Muscle of back (tissue), 11 donors: ENCODE data around the gene PCDHGA1. TPM values are rescaled to one million over a fixed set of nuclear protein-coding genes. Genes with fewer than 3 reads are reported as not detected.
A peak's percentile ranks its signal among the peaks of the same experiment; 100 is the strongest.

Experiments
- DNase-seq, 3 donors: peaks; one replicate each; pipeline versions ENCODE4 v3.0.0 to v3.0.0-alpha.2; 2013
- polyA plus RNA-seq, 10 donors: library from polyadenylated mRNA; unstranded; fragments of 120-200 nt; gene quantifications; one replicate each; pipeline ENCODE4 v1.2.1, GENCODE V29; 2013; ENCODE audit not compliant: insufficient read length in 10 of 10

PCDHGA1 gene
- polyA plus RNA-seq, 10 donors: 0.38 to 0.64 (median 0.54) TPM

GRCh38 chr5:141511771-141512325 is 181.5 kb downstream of the PCDHGA1 start:
- DNase-seq: no peak

GRCh38 chr5:141512390-141512910 is 182.1 kb downstream of the PCDHGA1 start:
- peak in 2 of 3 donors; percentile 77 to 85 for DNase-seq

- DNase-seq: peak in 2 of 3 donors; percentile 67 to 91
These were observed 182.8 kb downstream of the PCDHGA1 start for GRCh38 chr5:141512911-141513626.

GRCh38 chr5:141513627-141514329 is 183.5 kb downstream of the PCDHGA1 start:
- peak; percentile 86 to 96 (median 89) for DNase-seq

GRCh38 chr5:141514330-141515133 is 184.2 kb downstream of the PCDHGA1 start:
- peak in 1 of 3 donors; percentile 52 for DNase-seq

GRCh38 chr5:141515141-141515540 is 184.8 kb downstream of the PCDHGA1 start:
- no peak for DNase-seq

GRCh38 chr5:141515946-141516671 is 185.8 kb downstream of the PCDHGA1 start:
- no peak for DNase-seq

- peak in 1 of 3 donors; percentile 26 for DNase-seq
These were observed 186.3 kb downstream of the PCDHGA1 start for GRCh38 chr5:141516672-141517025.

- no peak for DNase-seq
These were observed 187.0 kb downstream of the PCDHGA1 start for GRCh38 chr5:141517312-141517711.

GRCh38 chr5:141517880-141518617 is 187.7 kb downstream of the PCDHGA1 start:
- peak in 2 of 3 donors; percentile 52 to 58 for DNase-seq

- no peak for DNase-seq
These were observed 188.3 kb downstream of the PCDHGA1 start for GRCh38 chr5:141518618-141519015.

GRCh38 chr5:141519605-141520565 is 189.6 kb downstream of the PCDHGA1 start:
- no peak for DNase-seq

GRCh38 chr5:141521244-141521781 is 191.0 kb downstream of the PCDHGA1 start:
- DNase-seq: peak; percentile 82 to 97 (median 92)

GRCh38 chr5:141522301-141522700 is 192.0 kb downstream of the PCDHGA1 start:
- DNase-seq: no peak

GRCh38 chr5:141523991-141524390 is 193.7 kb downstream of the PCDHGA1 start:
- no peak for DNase-seq

GRCh38 chr5:141524604-141525597 is 194.6 kb downstream of the PCDHGA1 start:
- DNase-seq: peak; percentile 97 to 98 (median 98)

- DNase-seq: peak in 1 of 3 donors; percentile 77
These were observed 195.3 kb downstream of the PCDHGA1 start for GRCh38 chr5:141525653-141526052.
